ENCODE measurements around the gene MTMR1.

MTMR1 gene

GRCh38 chrX:150763303-150763797, 70.2 kb downstream of the MTMR1 start:
- DNase-seq = no peak

- DNase-seq = no peak
These were observed 70.6 kb downstream of the MTMR1 start for GRCh38 chrX:150763810-150764209.

GRCh38 chrX:150765237-150765636, 72.0 kb downstream of the MTMR1 start:
- no peak for DNase-seq

- no peak for DNase-seq
These were observed 72.7 kb downstream of the MTMR1 start for GRCh38 chrX:150765782-150766350.

GRCh38 chrX:150766351-150767044, 73.3 kb downstream of the MTMR1 start:
- DNase-seq = no peak

- DNase-seq = no peak
These were observed 73.8 kb downstream of the MTMR1 start for GRCh38 chrX:150767045-150767395.

GRCh38 chrX:150767475-150768131, 74.4 kb downstream of the MTMR1 start:
- peak; percentile 81 for DNase-seq

- no peak for DNase-seq
These were observed 74.9 kb downstream of the MTMR1 start for GRCh38 chrX:150768132-150768485.

- DNase-seq = no peak
These were observed 75.5 kb downstream of the MTMR1 start for GRCh38 chrX:150768580-150769190.

GRCh38 chrX:150769408-150769807, 76.2 kb downstream of the MTMR1 start:
- DNase-seq = no peak

- no peak for DNase-seq
These were observed 77.4 kb downstream of the MTMR1 start for GRCh38 chrX:150770623-150771022.

- DNase-seq = no peak
These were observed 77.9 kb downstream of the MTMR1 start for GRCh38 chrX:150771116-150771515.

- peak; percentile 62 for DNase-seq
These were observed 79.2 kb downstream of the MTMR1 start for GRCh38 chrX:150772150-150772970.

GRCh38 chrX:150773117-150773516, 79.9 kb downstream of the MTMR1 start:
- no peak for DNase-seq

GRCh38 chrX:150773634-150774033, 80.4 kb downstream of the MTMR1 start:
- no peak for DNase-seq

- no peak for DNase-seq
These were observed 81.8 kb downstream of the MTMR1 start for GRCh38 chrX:150774798-150775568.

GRCh38 chrX:150775569-150776350, 82.6 kb downstream of the MTMR1 start:
- DNase-seq = no peak

- no peak for DNase-seq
These were observed 84.3 kb downstream of the MTMR1 start for GRCh38 chrX:150777328-150777992.

GRCh38 chrX:150779385-150779784, 86.2 kb downstream of the MTMR1 start:
- DNase-seq = no peak

GRCh38 chrX:150781677-150782076, 88.5 kb downstream of the MTMR1 start:
- DNase-seq = no peak

- DNase-seq = no peak
These were observed 96.8 kb downstream of the MTMR1 start for GRCh38 chrX:150790021-150790420.
